ENCODE measurements around the gene XIAP.

GRCh38 chrX:123927845-123928244, 68.0 kb downstream of the XIAP start:
- TF ChIP-seq CTCF (IDR thresholded peaks at IDR 0.05), result no peak
- TF ChIP-seq POLR2A (IDR thresholded peaks at IDR 0.05), result no peak
